Measurements from ENCODE around the gene PLK2.

Gene PLK2

GRCh38 chr5:58450018-58450417, 9.9 kb downstream of the PLK2 start:
- no peak for DNase-seq (ENCODE audit: low spot score)

GRCh38 chr5:58447226-58447625, 12.7 kb downstream of the PLK2 start:
- DNase-seq (ENCODE audit: low spot score), result no peak

- no peak for DNase-seq (ENCODE audit: low spot score)
Measured at GRCh38 chr5:58446024-58446423, 13.9 kb downstream of the PLK2 start.

GRCh38 chr5:58444805-58445204, 15.1 kb downstream of the PLK2 start:
- no peak for DNase-seq (ENCODE audit: low spot score)

- no peak for DNase-seq (ENCODE audit: low spot score)
Measured at GRCh38 chr5:58440901-58441460, 18.9 kb downstream of the PLK2 start.

GRCh38 chr5:58439094-58439644, 20.7 kb downstream of the PLK2 start:
- DNase-seq (ENCODE audit: low spot score), result no peak

- no peak for DNase-seq (ENCODE audit: low spot score)
Measured at GRCh38 chr5:58437661-58438060, 22.2 kb downstream of the PLK2 start.

GRCh38 chr5:58431832-58432231, 28.1 kb downstream of the PLK2 start:
- DNase-seq (ENCODE audit: low spot score), result no peak

- DNase-seq (ENCODE audit: low spot score), result no peak
Measured at GRCh38 chr5:58412932-58413331, 47.0 kb downstream of the PLK2 start.

- DNase-seq (ENCODE audit: low spot score), result no peak
Measured at GRCh38 chr5:58412081-58412480, 47.8 kb downstream of the PLK2 start.

GRCh38 chr5:58411372-58411771, 48.5 kb downstream of the PLK2 start:
- no peak for DNase-seq (ENCODE audit: low spot score)

GRCh38 chr5:58410441-58410840, 49.4 kb downstream of the PLK2 start:
- no peak for DNase-seq (ENCODE audit: low spot score)

- no peak for DNase-seq (ENCODE audit: low spot score)
Measured at GRCh38 chr5:58407042-58407719, 52.7 kb downstream of the PLK2 start.

- no peak for DNase-seq (ENCODE audit: low spot score)
Measured at GRCh38 chr5:58406394-58406793, 53.5 kb downstream of the PLK2 start.

- no peak for DNase-seq (ENCODE audit: low spot score)
Measured at GRCh38 chr5:58405175-58405574, 54.7 kb downstream of the PLK2 start.

GRCh38 chr5:58404734-58405133, 55.2 kb downstream of the PLK2 start:
- no peak for DNase-seq (ENCODE audit: low spot score)

All from D341Med (cell line).